HFF-Myc (cell line): ENCODE results near the gene CHKA.

ENCODE experiments used
- DNase-seq: peaks from one replicate; pipeline ENCODE4 v3.0.0-alpha.2; 2011; ENCODE audit warnings: low read depth; ENCODE audit errors: extremely low read depth
- H3K4me3 ChIP-seq: replicated peaks from 2 replicates; pipeline ENCODE4 v1.5.1; 2011; ENCODE audit warnings: low read depth, mild to moderate bottlenecking, control low read depth, low read length
- TF ChIP-seq, protein P1 (sequence below): IDR thresholded peaks from 2 replicates; pipeline ENCODE4 v1.5.1; 2012; ENCODE audit warnings: mild to moderate bottlenecking, low read depth, low read length, control low read depth; ENCODE audit errors: missing control alignments

The CHKA gene

DNA sequence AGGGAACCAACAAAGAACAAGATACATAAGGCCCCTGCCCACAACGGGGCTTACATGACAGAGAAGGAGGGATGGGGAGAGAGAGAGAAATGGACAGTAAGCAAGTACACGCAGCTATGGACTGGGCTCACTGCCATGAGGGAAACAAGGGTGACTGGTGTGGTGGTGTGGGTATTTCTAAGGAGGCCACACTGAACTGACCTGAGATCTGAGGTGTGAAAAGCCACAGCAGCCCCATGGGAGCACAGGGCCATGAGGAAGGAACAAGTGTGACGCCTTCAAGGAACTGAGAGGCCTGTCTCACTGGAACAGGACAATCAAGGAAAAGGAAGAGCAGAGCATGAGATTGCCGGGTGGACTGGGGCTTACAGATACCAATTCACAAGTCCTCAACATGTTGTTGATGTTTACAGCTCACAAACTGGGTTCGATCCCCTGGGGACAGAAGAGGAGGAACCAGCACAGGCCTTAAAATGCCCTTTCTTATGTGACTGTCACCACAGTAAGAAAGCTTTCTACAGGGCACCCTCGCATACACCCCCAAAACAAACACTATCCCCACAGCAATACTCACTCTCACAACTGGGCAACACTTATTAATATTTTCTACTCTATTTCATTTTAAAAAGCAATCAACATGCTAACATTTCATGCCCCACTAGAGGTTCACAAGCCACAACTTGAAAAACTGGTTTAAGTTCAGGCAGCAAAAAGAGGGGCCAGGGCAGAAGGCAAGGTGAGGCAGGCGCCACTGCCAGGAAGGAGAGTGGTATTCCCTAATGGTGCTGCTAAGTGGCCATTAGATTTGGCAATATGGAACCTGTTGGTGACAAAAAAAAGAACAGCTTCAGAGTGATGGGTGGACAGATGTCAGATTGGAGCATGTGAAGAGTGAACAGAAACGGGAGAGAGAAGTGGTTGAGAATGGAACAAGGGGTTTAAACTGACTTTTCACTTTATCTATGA, 43.3 kb downstream of the CHKA start:
- TF ChIP-seq, protein P1, sequence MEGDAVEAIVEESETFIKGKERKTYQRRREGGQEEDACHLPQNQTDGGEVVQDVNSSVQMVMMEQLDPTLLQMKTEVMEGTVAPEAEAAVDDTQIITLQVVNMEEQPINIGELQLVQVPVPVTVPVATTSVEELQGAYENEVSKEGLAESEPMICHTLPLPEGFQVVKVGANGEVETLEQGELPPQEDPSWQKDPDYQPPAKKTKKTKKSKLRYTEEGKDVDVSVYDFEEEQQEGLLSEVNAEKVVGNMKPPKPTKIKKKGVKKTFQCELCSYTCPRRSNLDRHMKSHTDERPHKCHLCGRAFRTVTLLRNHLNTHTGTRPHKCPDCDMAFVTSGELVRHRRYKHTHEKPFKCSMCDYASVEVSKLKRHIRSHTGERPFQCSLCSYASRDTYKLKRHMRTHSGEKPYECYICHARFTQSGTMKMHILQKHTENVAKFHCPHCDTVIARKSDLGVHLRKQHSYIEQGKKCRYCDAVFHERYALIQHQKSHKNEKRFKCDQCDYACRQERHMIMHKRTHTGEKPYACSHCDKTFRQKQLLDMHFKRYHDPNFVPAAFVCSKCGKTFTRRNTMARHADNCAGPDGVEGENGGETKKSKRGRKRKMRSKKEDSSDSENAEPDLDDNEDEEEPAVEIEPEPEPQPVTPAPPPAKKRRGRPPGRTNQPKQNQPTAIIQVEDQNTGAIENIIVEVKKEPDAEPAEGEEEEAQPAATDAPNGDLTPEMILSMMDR: no peak
- H3K4me3 ChIP-seq: no peak overlapping the region
- no peak for DNase-seq

DNA sequence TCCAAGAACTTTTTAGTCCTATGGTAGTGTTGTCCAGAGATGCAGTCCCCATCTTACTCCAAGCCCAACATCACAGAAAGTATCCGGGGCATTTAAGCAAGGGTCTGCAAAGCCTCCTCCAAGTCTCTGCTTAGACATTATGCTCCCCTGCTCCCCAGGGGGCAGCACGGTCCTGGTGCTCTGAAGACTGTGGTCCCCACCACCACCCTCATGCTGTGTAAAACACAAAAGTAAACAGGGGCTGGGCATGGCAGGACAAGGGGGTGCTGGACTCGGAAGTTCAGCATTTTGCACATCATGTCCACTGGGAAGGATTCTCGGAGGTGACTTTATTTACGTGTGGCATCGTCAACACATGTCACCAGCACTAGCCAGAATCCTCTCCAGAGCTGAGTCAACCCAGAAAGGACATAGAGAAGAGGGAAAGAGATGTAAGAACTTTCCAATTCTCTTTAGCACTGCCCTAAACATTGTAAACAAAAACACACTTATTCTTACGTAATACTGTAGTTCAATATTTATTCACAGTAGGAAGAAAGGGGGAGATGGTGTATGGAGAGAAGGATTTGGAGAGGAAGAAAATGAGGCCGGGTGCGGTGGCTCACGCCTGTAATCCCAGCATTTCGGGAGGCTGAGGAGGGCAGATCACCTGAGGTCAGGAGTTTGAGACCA, 44.7 kb downstream of the CHKA start:
- no peak overlapping the region for H3K4me3 ChIP-seq
- TF ChIP-seq, protein P1: peak; percentile 27
- no peak for DNase-seq

DNA sequence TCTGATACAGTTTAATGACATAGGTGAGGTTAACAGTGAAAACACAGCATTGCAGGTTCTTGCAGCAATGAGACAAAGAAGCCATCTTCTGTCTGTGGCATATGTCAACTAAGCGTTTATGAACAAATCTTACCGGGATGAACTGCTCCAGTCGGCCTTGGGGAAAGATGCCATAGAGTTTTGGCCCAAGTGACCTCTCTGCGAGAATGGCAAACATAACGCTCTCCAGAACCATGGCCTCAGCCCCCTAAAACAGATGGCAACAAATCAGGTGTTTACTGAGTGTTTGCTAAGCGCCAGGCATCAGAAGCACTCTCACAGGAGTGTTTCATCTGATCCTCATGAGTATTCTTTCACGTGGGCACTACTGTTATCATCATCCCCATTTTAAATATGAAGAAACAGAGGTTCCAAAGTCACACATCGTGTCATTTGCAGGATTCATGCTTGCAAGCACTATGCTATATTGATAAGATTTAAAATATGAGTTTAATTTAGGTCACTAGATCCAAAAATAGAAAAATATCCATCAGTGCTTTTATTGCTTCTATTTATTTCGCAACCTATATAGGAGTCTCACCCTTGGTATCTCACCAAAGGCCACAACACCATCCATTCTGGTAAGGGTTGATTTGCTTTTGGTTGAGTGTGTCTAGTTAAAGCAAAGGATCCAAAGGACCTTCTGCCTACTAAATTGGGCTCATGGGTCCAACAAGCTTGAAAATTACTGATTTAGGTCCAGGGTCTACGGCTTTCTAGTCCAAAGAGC, 46.4 kb downstream of the CHKA start:
- no peak for DNase-seq
- TF ChIP-seq, protein P1: no peak
- H3K4me3 ChIP-seq: no peak overlapping the region

DNA sequence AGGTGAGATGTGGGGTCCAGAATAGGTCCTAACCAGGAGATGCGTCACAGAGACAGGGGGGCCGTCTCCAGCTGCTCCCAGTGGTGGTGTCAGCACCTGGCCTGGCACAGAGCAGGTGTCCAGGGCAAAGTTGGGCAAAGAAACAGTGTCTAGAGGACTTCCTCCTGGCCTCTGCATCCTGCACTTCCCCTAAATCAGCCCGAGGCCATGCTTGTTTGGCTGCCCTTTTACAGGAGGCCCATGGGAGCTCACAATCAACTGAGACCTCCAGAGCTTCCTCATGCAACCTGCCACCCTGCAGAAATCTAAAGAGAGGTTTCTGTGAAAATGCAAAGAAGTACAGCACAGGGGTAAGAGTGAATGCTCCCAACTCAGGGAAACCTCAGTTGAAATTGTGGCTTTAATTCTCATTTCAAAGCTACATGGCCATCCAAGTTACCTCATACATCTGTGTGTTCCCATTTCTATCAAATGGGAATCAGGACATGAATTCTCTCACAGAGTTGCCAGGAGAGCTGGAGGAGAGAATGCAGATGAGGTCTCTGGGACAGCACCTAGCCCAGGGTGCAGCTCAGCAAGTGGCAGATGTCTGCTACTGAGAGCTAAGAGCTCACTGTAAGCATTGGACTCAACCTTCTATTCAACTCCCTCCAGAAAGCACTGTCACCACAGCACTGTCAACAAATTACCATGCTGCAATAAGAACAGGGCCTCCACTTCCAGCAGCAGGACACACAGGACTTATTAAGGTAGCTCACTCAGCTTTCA, 49.7 kb downstream of the CHKA start:
- TF ChIP-seq, protein P1: no peak
- DNase-seq: no peak
- no peak overlapping the region for H3K4me3 ChIP-seq

DNA sequence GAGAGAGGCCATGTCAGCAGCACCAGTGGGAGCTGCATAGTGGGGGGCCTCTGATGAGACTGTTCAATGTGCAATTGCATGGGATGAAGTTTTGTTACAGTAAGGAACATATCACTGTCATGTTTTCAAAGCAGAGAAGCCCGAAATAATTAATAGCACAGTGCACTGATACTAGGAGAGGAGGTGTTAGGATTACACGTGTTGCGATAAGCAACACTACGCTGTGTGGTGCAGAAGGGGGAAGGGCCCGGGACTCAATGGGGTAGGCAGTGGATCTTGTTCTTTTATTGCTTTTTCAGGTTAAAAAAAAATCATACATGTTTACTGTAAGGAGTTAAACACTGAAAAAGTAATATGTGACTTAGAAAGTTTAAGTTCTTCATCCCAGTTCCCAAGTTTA, 53.2 kb downstream of the CHKA start:
- TF ChIP-seq, protein P1: no peak
- H3K4me3 ChIP-seq: no peak overlapping the region
- DNase-seq: no peak

DNA sequence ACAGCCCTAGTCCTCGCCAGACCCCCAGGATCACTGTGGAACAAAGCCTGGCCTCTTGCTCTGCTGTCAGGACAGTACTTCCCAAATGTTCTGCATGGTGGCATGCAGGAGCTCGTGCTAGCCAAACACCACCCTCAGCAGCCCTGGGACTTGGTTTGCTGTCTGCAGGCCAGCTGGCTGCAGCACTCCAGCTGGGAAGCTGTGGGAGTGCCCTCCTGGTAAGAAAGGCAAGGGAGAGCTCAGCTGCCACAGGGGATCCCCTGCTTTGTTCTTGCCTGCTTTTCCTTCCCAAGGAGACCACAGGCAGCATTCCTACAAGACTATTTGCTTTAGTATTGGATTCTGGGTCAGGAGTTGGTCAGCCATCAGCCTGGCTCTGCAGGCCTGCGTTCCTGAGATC, 54.4 kb downstream of the CHKA start:
- no peak for DNase-seq
- TF ChIP-seq, protein P1: no peak
- no peak overlapping the region for H3K4me3 ChIP-seq
